EH (cell line): Measurements from ENCODE around the gene BMP10.

Experiments
- DNase-seq: peaks from one replicate; pipeline ENCODE4 v3.0.0-alpha.2; 2015; ENCODE audit warnings: low read depth

Gene BMP10

GRCh38 chr2:68889500-68889899 is 18.3 kb upstream of the BMP10 start:
- peak; percentile 56 for DNase-seq

- no peak for DNase-seq
Observed at GRCh38 chr2:68889021-68889420, 17.8 kb upstream of the BMP10 start.

GRCh38 chr2:68888038-68888704 is 17.0 kb upstream of the BMP10 start:
- DNase-seq, result no peak

- DNase-seq, result no peak
Observed at GRCh38 chr2:68885811-68886075, 14.5 kb upstream of the BMP10 start.

- no peak for DNase-seq
Observed at GRCh38 chr2:68885074-68885810, 14.0 kb upstream of the BMP10 start.

GRCh38 chr2:68880213-68880612 is 9.0 kb upstream of the BMP10 start:
- no peak for DNase-seq

- peak; percentile 9 for DNase-seq
Observed at GRCh38 chr2:68879296-68879695, 8.1 kb upstream of the BMP10 start.

- DNase-seq, result peak; percentile 23
Observed at GRCh38 chr2:68878753-68879152, 7.6 kb upstream of the BMP10 start.

- DNase-seq, result no peak
Observed at GRCh38 chr2:68878071-68878711, 7.0 kb upstream of the BMP10 start.

GRCh38 chr2:68877079-68877772 is 6.0 kb upstream of the BMP10 start:
- DNase-seq, result no peak

- DNase-seq, result peak; percentile 11
Observed at GRCh38 chr2:68870215-68870614, 982 bp downstream of the BMP10 start.

GRCh38 chr2:68865108-68865507 is 6.1 kb downstream of the BMP10 start:
- DNase-seq, result no peak

- no peak for DNase-seq
Observed at GRCh38 chr2:68863996-68864395, 7.2 kb downstream of the BMP10 start.

GRCh38 chr2:68862889-68863288 is 8.3 kb downstream of the BMP10 start:
- DNase-seq, result no peak

- no peak for DNase-seq
Observed at GRCh38 chr2:68861330-68861729, 9.9 kb downstream of the BMP10 start.

- DNase-seq, result no peak
Observed at GRCh38 chr2:68860111-68860510, 11.1 kb downstream of the BMP10 start.

GRCh38 chr2:68857855-68858456 is 13.2 kb downstream of the BMP10 start:
- no peak for DNase-seq

GRCh38 chr2:68857202-68857845 is 13.9 kb downstream of the BMP10 start:
- no peak for DNase-seq

GRCh38 chr2:68855550-68855949 is 15.6 kb downstream of the BMP10 start:
- no peak for DNase-seq

GRCh38 chr2:68854476-68854875 is 16.7 kb downstream of the BMP10 start:
- no peak for DNase-seq

- no peak for DNase-seq
Observed at GRCh38 chr2:68853915-68854314, 17.3 kb downstream of the BMP10 start.

GRCh38 chr2:68853035-68853434 is 18.2 kb downstream of the BMP10 start:
- DNase-seq, result peak; percentile 12
